SK-N-SH (cell line): ENCODE measurements around the gene SETBP1. TPM values are rescaled to one million over a fixed set of nuclear protein-coding genes. Genes with fewer than 3 reads are reported as not detected.

Experiments used
- CTCF ChIA-PET: fragments of 300-600, 350-600 bp; formaldehyde crosslinking; extraction: SDS; loops from one replicate; lab custom pipeline; 2021; lab: Yijun Ruan, JAX
- POLR2A ChIA-PET: fragments of 350-600 bp; sonication (Branson Sonifier 250); formaldehyde crosslinking; extraction: SDS; loops from one replicate; lab custom pipeline; 2020; ENCODE audit warnings: antibody characterized with exemption, inconsistent platforms; lab: Yijun Ruan, JAX
- DNase-seq: peaks from one replicate; pipeline ENCODE4 v3.0.0; 2012
- H2AFZ ChIP-seq: fragments of 200-600 bp; sonication (generic); 2 replicates; pipeline ENCODE4 v1.8.1; 2016; ENCODE audit warnings: antibody characterized with exemption, mild to moderate bottlenecking, low read depth
- H3F3A ChIP-seq: fragments of 200-600 bp; sonication (generic); replicated peaks from 2 replicates; pipeline ENCODE3; 2016; ENCODE audit warnings: antibody characterized with exemption, mild to moderate bottlenecking; ENCODE audit not compliant: insufficient read depth
- H3K27ac ChIP-seq, 2 experiments: fragments of 200-500 bp in 1 of 2; fragments of 200-600 bp in 1 of 2; sonication (Bioruptor generic) in 1 of 2; sonication (generic), shearing (Covaris generic) in 1 of 2; 2 replicates each; pipeline versions ENCODE4 v1.5.1 to v1.6.1; 2014 to 2016; ENCODE audit warnings: low read depth in 2 of 2, inconsistent platforms in 1 of 2, low read length in 1 of 2, mild to moderate bottlenecking in 1 of 2, mixed read lengths in 1 of 2
- H3K27me3 ChIP-seq: fragments of 200-600 bp; sonication (generic), shearing (Covaris generic); 2 replicates; pipeline ENCODE4 v1.6.1; 2016; ENCODE audit warnings: mixed run types; ENCODE audit not compliant: insufficient read depth
- H3K36me3 ChIP-seq, 2 experiments: fragments of 200-500 bp in 1 of 2; fragments of 200-600 bp in 1 of 2; sonication (Bioruptor generic) in 1 of 2; sonication (generic) in 1 of 2; replicated peaks in 1 of 2; 2 replicates each; pipeline versions ENCODE3 to v1.5.1; 2014 to 2016; ENCODE audit warnings: low read length in 1 of 2, mild to moderate bottlenecking in 1 of 2; ENCODE audit not compliant: insufficient read depth in 2 of 2, control insufficient read depth in 1 of 2
- H3K4me1 ChIP-seq, 2 experiments: fragments of 200-500 bp in 1 of 2; fragments of 200-600 bp in 1 of 2; sonication (Bioruptor generic) in 1 of 2; sonication (generic), shearing (Covaris generic) in 1 of 2; 2 replicates each; pipeline versions ENCODE4 v1.5.1 to v1.6.1; 2014 to 2016; ENCODE audit warnings: low read depth in 1 of 2, low read length in 1 of 2, mixed run types in 1 of 2; ENCODE audit not compliant: insufficient read depth in 2 of 2, control insufficient read depth in 1 of 2
- H3K4me2 ChIP-seq: fragments of 200-600 bp; sonication (generic), shearing (Covaris generic); 2 replicates; pipeline ENCODE4 v1.6.1; 2017; ENCODE audit warnings: mixed run types
- H3K4me3 ChIP-seq, 2 experiments: fragments of 200-500 bp in 1 of 2; fragments of 200-600 bp in 1 of 2; sonication (Bioruptor generic) in 1 of 2; sonication (generic), shearing (Covaris generic) in 1 of 2; 2 replicates each; pipeline versions ENCODE4 v1.5.1 to v1.8.1; 2014 to 2016; ENCODE audit warnings: low read depth in 2 of 2, inconsistent platforms in 1 of 2, low read length in 1 of 2, mild to moderate bottlenecking in 1 of 2, mixed read lengths in 1 of 2, moderate library complexity in 1 of 2
- H3K79me2 ChIP-seq: fragments of 200-600 bp; sonication (generic); 2 replicates; pipeline ENCODE4 v1.8.1; 2017; ENCODE audit warnings: mild to moderate bottlenecking; ENCODE audit not compliant: insufficient read depth
- H3K9ac ChIP-seq: fragments of 200-600 bp; sonication (generic); 2 replicates; pipeline ENCODE4 v1.6.1; 2017; ENCODE audit warnings: mixed run types
- H3K9me2 ChIP-seq: fragments of 200-600 bp; sonication (generic); 2 replicates; pipeline ENCODE4 v1.6.1; 2017; ENCODE audit warnings: mixed run types
- H3K9me3 ChIP-seq: fragments of 200-600 bp; sonication (generic); 2 replicates; pipeline ENCODE4 v1.6.1; 2017; ENCODE audit warnings: mixed run types, mild to moderate bottlenecking, moderate library complexity
- H4K20me1 ChIP-seq: fragments of 200-600 bp; sonication (generic); 2 replicates; pipeline ENCODE4 v1.6.1; 2017; ENCODE audit warnings: mild to moderate bottlenecking, mixed run types; ENCODE audit not compliant: insufficient read depth
- ELF1 ChIP-seq: IDR thresholded peaks from 2 replicates; pipeline ENCODE4 v1.4.0; 2012
- EZH2phosphoT487 ChIP-seq: fragments of 200-600 bp; sonication (generic); IDR thresholded peaks from 2 replicates; pipeline ENCODE4 v1.6.1; 2017; ENCODE audit warnings: low read depth, mixed run types, mild to moderate bottlenecking, antibody characterized with exemption, moderate library complexity, borderline replicate concordance
- FOSL2 ChIP-seq: IDR thresholded peaks from 2 replicates; pipeline ENCODE4 v1.4.0; 2012; ENCODE audit warnings: low read depth, mild to moderate bottlenecking, moderate library complexity, borderline replicate concordance
- GATA2 ChIP-seq: sonication (generic); formaldehyde crosslinking; IDR thresholded peaks from 2 replicates; pipeline ENCODE4 v1.5.0; 2020; ENCODE audit warnings: mild to moderate bottlenecking, missing genetic modification reagents
- JUND ChIP-seq: IDR thresholded peaks from 2 replicates; pipeline ENCODE4 v1.4.0; 2012
- POLR2AphosphoS5 ChIP-seq: IDR thresholded peaks from 2 replicates; pipeline ENCODE4 v1.6.1; 2012; ENCODE audit warnings: low read depth, low read length
- RCOR1 ChIP-seq: fragments of 150-350 bp; IDR thresholded peaks from 2 replicates; pipeline ENCODE4 v1.6.1; 2017; ENCODE audit warnings: antibody characterized with exemption, low read length
- RXRA ChIP-seq: IDR thresholded peaks from 2 replicates; pipeline ENCODE4 v1.4.0; 2012; ENCODE audit warnings: low read depth, mild to moderate bottlenecking, borderline replicate concordance
- TAF1 ChIP-seq: IDR thresholded peaks from 2 replicates; pipeline ENCODE4 v1.6.1; 2012; ENCODE audit warnings: low read depth, mild to moderate bottlenecking, low read length, moderate library complexity, borderline replicate concordance
- WGBS: methylation state at CpG from one replicate; pipeline ENCODE4 v1.1.6; 2017; ENCODE audit warnings: low lambda C conversion rate; 5-methylcytosine and 5-hydroxymethylcytosine counted together
- polyA plus RNA-seq, 3 experiments: library from polyadenylated mRNA; depleted of rRNA; stranded (reverse); fragments of >200 nt; gene quantifications; 2 replicates each; pipeline ENCODE4 v1.2.3, GENCODE V29; 2012
- TF ChIP-seq, protein P1 (sequence below): IDR thresholded peaks from 2 replicates; pipeline ENCODE4 v1.6.1; 2012; ENCODE audit warnings: mild to moderate bottlenecking, low read depth, low read length, moderate library complexity
- TF ChIP-seq, protein P2 (sequence below): fragments of 150-350 bp; IDR thresholded peaks from 2 replicates; pipeline ENCODE4 v1.6.1; 2017; ENCODE audit warnings: antibody characterized with exemption, low read length, low read depth, borderline replicate concordance
- TF ChIP-seq, protein P3 (sequence below): IDR thresholded peaks from 2 replicates; pipeline ENCODE4; 2012

Gene SETBP1
- polyA plus RNA-seq, 1 of the 3 experiments (the other 2 are of a cell fraction), result 3.0 TPM

DNA sequence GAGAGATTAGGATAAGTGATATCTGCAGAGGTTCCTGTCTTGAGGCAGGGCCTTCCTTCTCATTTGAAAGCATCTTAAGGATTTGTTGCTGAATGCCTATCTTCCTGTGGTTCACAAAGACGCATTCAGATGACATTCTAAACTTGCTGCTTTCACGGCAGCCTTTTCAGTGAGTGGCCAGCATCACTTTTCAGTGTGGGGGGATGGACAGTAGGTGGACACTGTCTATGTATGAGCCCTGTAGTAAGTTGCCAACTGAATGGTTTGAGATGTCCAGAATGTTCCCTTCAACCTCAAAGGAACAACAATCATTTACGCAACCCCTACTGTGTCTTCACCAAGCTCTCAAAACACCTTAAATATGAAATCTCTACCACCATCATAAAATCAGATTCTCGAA, 46.6 kb downstream of the SETBP1 start:
- Histone ChIP-seq H3K4me3 (no peak overlapping the region), H3K9me3 (no peaks in the 10 kb centered on the region), H3K79me2 (peaks cover 30% of the 10 kb centered on the region; the same call in 1 of the 2 replicates), H4K20me1 (no peaks in the 10 kb centered on the region), H3K27me3 (no peaks in the 10 kb centered on the region), H3F3A (peaks cover 8% of the 10 kb centered on the region), H3K9me2 (no peaks in the 10 kb centered on the region), H3K9ac (no peak overlapping the region), H3K27ac (no peak overlapping the region), H2AFZ (no peak overlapping the region), H3K36me3 (no peaks in the 10 kb centered on the region), H3K4me1 (peaks cover 27 to 58% of the 10 kb centered on the region in 2 experiments), H3K4me2 (no peak overlapping the region)
- WGBS, result 90% methylated on average over 4 of the region's 4 CpGs
- DNase-seq, result no peak
- ChIA-PET CTCF (no interaction called here), POLR2A (no interaction called here)
- no peak for TF ChIP-seq RCOR1
- no peak for TF ChIP-seq EZH2phosphoT487
- no peak for TF ChIP-seq ELF1
- TF ChIP-seq TAF1, result no peak
- no peak for TF ChIP-seq GATA2
- TF ChIP-seq POLR2AphosphoS5, result no peak
- TF ChIP-seq RXRA, result no peak
- TF ChIP-seq, protein P1, sequence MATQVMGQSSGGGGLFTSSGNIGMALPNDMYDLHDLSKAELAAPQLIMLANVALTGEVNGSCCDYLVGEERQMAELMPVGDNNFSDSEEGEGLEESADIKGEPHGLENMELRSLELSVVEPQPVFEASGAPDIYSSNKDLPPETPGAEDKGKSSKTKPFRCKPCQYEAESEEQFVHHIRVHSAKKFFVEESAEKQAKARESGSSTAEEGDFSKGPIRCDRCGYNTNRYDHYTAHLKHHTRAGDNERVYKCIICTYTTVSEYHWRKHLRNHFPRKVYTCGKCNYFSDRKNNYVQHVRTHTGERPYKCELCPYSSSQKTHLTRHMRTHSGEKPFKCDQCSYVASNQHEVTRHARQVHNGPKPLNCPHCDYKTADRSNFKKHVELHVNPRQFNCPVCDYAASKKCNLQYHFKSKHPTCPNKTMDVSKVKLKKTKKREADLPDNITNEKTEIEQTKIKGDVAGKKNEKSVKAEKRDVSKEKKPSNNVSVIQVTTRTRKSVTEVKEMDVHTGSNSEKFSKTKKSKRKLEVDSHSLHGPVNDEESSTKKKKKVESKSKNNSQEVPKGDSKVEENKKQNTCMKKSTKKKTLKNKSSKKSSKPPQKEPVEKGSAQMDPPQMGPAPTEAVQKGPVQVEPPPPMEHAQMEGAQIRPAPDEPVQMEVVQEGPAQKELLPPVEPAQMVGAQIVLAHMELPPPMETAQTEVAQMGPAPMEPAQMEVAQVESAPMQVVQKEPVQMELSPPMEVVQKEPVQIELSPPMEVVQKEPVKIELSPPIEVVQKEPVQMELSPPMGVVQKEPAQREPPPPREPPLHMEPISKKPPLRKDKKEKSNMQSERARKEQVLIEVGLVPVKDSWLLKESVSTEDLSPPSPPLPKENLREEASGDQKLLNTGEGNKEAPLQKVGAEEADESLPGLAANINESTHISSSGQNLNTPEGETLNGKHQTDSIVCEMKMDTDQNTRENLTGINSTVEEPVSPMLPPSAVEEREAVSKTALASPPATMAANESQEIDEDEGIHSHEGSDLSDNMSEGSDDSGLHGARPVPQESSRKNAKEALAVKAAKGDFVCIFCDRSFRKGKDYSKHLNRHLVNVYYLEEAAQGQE, result no peak
- TF ChIP-seq, protein P2, sequence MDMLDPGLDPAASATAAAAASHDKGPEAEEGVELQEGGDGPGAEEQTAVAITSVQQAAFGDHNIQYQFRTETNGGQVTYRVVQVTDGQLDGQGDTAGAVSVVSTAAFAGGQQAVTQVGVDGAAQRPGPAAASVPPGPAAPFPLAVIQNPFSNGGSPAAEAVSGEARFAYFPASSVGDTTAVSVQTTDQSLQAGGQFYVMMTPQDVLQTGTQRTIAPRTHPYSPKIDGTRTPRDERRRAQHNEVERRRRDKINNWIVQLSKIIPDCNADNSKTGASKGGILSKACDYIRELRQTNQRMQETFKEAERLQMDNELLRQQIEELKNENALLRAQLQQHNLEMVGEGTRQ, result no peak

DNA sequence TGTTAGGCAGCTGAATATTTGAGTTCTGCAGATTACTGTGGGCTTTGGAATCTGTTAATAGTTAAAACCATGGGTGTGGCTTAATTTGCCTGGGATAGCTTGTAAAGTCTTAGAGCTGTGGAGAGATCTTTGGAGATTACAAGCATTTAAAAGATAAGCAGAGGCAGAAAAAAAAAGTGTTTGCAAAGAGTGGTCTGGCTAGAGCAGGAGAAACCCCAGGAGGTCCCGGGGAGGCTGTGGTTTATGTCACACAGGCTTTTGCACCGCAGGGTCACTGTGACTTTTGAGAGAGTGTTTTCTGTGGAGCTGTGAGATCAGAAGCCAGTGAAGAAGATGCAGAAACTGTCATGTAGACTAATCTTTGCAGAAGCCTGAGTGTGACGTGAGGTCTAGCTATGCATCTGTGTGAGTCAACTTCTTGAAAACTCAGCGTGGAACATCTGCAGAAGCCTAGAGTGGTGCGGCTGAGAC, 49.0 kb downstream of the SETBP1 start:
- H3K36me3 ChIP-seq, result no peaks in the 10 kb centered on the region
- H3K4me2 ChIP-seq, result no peak overlapping the region
- no peaks in the 10 kb centered on the region for H4K20me1 ChIP-seq
- peaks cover 23% of the 10 kb centered on the region for H3F3A ChIP-seq
- CTCF ChIA-PET, result interaction anchor here (1.0 to 1.5 kb wide), 2 partner anchors 34 to 483 kb away, joined by 3 read pairs; no protein-coding TSS in a partner anchor
- H3K79me2 ChIP-seq, result peaks cover 27% of the 10 kb centered on the region; the same call in 1 of the 2 replicates
- H3K27me3 ChIP-seq, result no peaks in the 10 kb centered on the region
- H2AFZ ChIP-seq, result no peak overlapping the region
- peaks cover 38 to 62% of the 10 kb centered on the region in 2 experiments for H3K4me1 ChIP-seq
- TF ChIP-seq RCOR1 (no peak), FOSL2 (no peak), POLR2AphosphoS5 (no peak), JUND (peak; percentile 29; the same call in 1 of the 2 replicates)
- TF ChIP-seq, protein P3, sequence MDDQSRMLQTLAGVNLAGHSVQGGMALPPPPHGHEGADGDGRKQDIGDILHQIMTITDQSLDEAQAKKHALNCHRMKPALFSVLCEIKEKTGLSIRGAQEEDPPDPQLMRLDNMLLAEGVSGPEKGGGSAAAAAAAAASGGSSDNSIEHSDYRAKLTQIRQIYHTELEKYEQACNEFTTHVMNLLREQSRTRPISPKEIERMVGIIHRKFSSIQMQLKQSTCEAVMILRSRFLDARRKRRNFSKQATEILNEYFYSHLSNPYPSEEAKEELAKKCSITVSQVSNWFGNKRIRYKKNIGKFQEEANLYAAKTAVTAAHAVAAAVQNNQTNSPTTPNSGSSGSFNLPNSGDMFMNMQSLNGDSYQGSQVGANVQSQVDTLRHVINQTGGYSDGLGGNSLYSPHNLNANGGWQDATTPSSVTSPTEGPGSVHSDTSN, result peak; percentile 56
- TF ChIP-seq, all 33 proteins: peak for 2
- H3K9ac ChIP-seq, result no peak overlapping the region
- POLR2A ChIA-PET, result no interaction called here
- DNase-seq, result no peak
- 47% methylated on average over 5 of the region's 5 CpGs for WGBS
- no peak overlapping the region for H3K4me3 ChIP-seq
- H3K9me2 ChIP-seq, result no peaks in the 10 kb centered on the region
- no peaks in the 10 kb centered on the region for H3K9me3 ChIP-seq
- peak overlapping the region in 1 of 2 experiments; percentile 35; a peak in 2 of 4 replicates for H3K27ac ChIP-seq
